H1 (cell line): Measurements from ENCODE around the gene ZMAT5. TPM values are rescaled to one million over a fixed set of nuclear protein-coding genes. Genes with fewer than 3 reads are reported as not detected.

ENCODE experiments used
- CTCF ChIA-PET: fragments of 300-600 bp; sonication (Branson Sonifier 250); formaldehyde crosslinking; loops from one replicate; lab custom pipeline; 2021; ENCODE audit not compliant: partially characterized antibody; lab: Charles Lee
- POLR2A ChIA-PET: fragments of 300-600 bp; sonication (Branson Sonifier 250); formaldehyde crosslinking; loops from one replicate; lab custom pipeline; 2021; ENCODE audit warnings: inconsistent platforms; ENCODE audit not compliant: partially characterized antibody; lab: Charles Lee
- DNase-seq, 2 experiments: peaks; one replicate each; pipeline versions ENCODE4 v3.0.0 to v3.0.0-alpha.2; 2010 to 2022; ENCODE audit warnings: low spot score in 2 of 2, low read depth in 1 of 2, mixed read lengths in 1 of 2
- FAIRE-seq: peaks from 2 replicates; lab custom pipeline; 2011; peaks lifted over from hg19 to GRCh38; lab: Jason Lieb, UNC
- H2AFZ ChIP-seq: 2 replicates; pipeline ENCODE4 v1.8.1; 2012; ENCODE audit warnings: low read length, inconsistent platforms
- H2AK5ac ChIP-seq: 2 replicates; pipeline ENCODE4 v1.6.1; 2013; ENCODE audit warnings: low read depth, low read length
- H2BK120ac ChIP-seq: replicated peaks from 2 replicates; pipeline ENCODE3; 2013; ENCODE audit warnings: low read depth, low read length, inconsistent platforms
- H2BK12ac ChIP-seq: 2 replicates; pipeline ENCODE4 v1.6.1; 2013; ENCODE audit warnings: low read depth, low read length
- H2BK15ac ChIP-seq: 2 replicates; pipeline ENCODE4 v1.6.1; 2013; ENCODE audit warnings: low read length
- H2BK20ac ChIP-seq: 2 replicates; pipeline ENCODE4 v1.6.1; 2013; ENCODE audit warnings: low read length
- H2BK5ac ChIP-seq: 2 replicates; pipeline ENCODE4 v1.6.1; 2013; ENCODE audit warnings: low read depth, low read length
- H3K14ac ChIP-seq: 2 replicates; pipeline ENCODE4 v1.6.1; 2013; ENCODE audit warnings: inconsistent platforms; ENCODE audit not compliant: insufficient read length
- H3K18ac ChIP-seq: 2 replicates; pipeline ENCODE4 v1.6.1; 2013; ENCODE audit warnings: low read length; ENCODE audit errors: extremely low read depth
- H3K23ac ChIP-seq: 2 replicates; pipeline ENCODE4 v1.6.1; 2013; ENCODE audit warnings: inconsistent platforms; ENCODE audit not compliant: insufficient read length
- H3K23me2 ChIP-seq: 2 replicates; pipeline ENCODE4 v1.6.1; 2013; ENCODE audit warnings: low read depth, low read length
- H3K27ac ChIP-seq: 2 replicates; pipeline ENCODE4 v1.6.1; 2011; ENCODE audit warnings: low read depth, low read length, inconsistent platforms
- H3K27me3 ChIP-seq, 4 experiments: replicated peaks in 1 of 4; 1 replicate in 1 of 4; 2 replicates in 3 of 4; pipeline versions ENCODE4 v1.6.1 to v1.8.1; 2011 to 2013; ENCODE audit warnings: low read length in 3 of 4, mild to moderate bottlenecking in 3 of 4, inconsistent platforms in 2 of 4, mixed read lengths in 2 of 4, moderate library complexity in 1 of 4; ENCODE audit not compliant: control insufficient read depth in 3 of 4, insufficient read depth in 3 of 4; ENCODE audit errors: extremely low read depth in 1 of 4
- H3K36me3 ChIP-seq, 4 experiments: 2 replicates each; pipeline versions ENCODE4 v1.6.1 to v1.8.1; 2011 to 2013; ENCODE audit warnings: mild to moderate bottlenecking in 4 of 4, low read length in 3 of 4, moderate library complexity in 2 of 4, control low read depth in 1 of 4, inconsistent platforms in 1 of 4; ENCODE audit not compliant: insufficient read depth in 4 of 4, control insufficient read depth in 2 of 4
- H3K4ac ChIP-seq: replicated peaks from 2 replicates; pipeline ENCODE3; 2013; ENCODE audit warnings: low read length, low read depth, mixed read lengths, inconsistent platforms; ENCODE audit not compliant: insufficient read length
- H3K4me1 ChIP-seq, 4 experiments: replicated peaks in 1 of 4; 1 replicate in 1 of 4; 2 replicates in 3 of 4; pipeline versions ENCODE4 v1.6.1 to v1.8.1; 2011 to 2013; ENCODE audit warnings: low read length in 3 of 4, inconsistent platforms in 2 of 4, mixed read lengths in 1 of 4; ENCODE audit not compliant: insufficient read depth in 4 of 4, control insufficient read depth in 3 of 4
- H3K4me2 ChIP-seq, 2 experiments: 2 replicates each; pipeline versions ENCODE4 v1.6.1 to v1.8.1; 2011 to 2013; ENCODE audit warnings: low read depth in 2 of 2, low read length in 2 of 2, control low read depth in 1 of 2, inconsistent platforms in 1 of 2, mild to moderate bottlenecking in 1 of 2; ENCODE audit not compliant: insufficient read depth in 1 of 2
- H3K4me3 ChIP-seq, 4 experiments: fragments of 200-600, 300-600 bp in 1 of 4; sonication (generic), shearing (Covaris generic), sonication (Bioruptor Twin) in 1 of 4; 2 replicates each; pipeline versions ENCODE4 v1.5.1 to v1.8.1; 2011 to 2016; ENCODE audit warnings: low read length in 4 of 4, low read depth in 3 of 4, control low read depth in 2 of 4, inconsistent platforms in 2 of 4, mild to moderate bottlenecking in 2 of 4, mixed read lengths in 1 of 4, moderate library complexity in 1 of 4; ENCODE audit not compliant: insufficient read depth in 2 of 4; ENCODE audit errors: extremely low read depth in 1 of 4
- H3K56ac ChIP-seq: replicated peaks from 2 replicates; pipeline ENCODE3; 2013; ENCODE audit warnings: low read depth, mild to moderate bottlenecking, mixed read lengths, low read length, inconsistent platforms; ENCODE audit not compliant: insufficient read length
- H3K79me1 ChIP-seq: 2 replicates; pipeline ENCODE4 v1.6.1; 2013; ENCODE audit warnings: low read depth, low read length, control low read depth
- H3K79me2 ChIP-seq, 2 experiments: 2 replicates each; pipeline versions ENCODE4 v1.6.1 to v1.8.1; 2012 to 2013; ENCODE audit warnings: low read length in 2 of 2, mild to moderate bottlenecking in 2 of 2, inconsistent platforms in 1 of 2; ENCODE audit not compliant: insufficient read depth in 2 of 2, control insufficient read depth in 1 of 2
- H3K9ac ChIP-seq, 4 experiments: replicated peaks in 1 of 4; 1 replicate in 1 of 4; 2 replicates in 3 of 4; pipeline versions ENCODE4 v1.6.1 to v1.8.1; 2011 to 2013; ENCODE audit warnings: low read depth in 3 of 4, low read length in 3 of 4, control low read depth in 2 of 4, mild to moderate bottlenecking in 2 of 4, moderate library complexity in 2 of 4, inconsistent platforms in 1 of 4; ENCODE audit errors: extremely low read depth in 1 of 4
- H3K9me3 ChIP-seq, 2 experiments: 2 replicates each; pipeline versions ENCODE4 v1.6.1 to v1.8.1; 2012 to 2013; ENCODE audit warnings: mild to moderate bottlenecking in 2 of 2, moderate library complexity in 2 of 2, control low read depth in 1 of 2, inconsistent platforms in 1 of 2, low read depth in 1 of 2, low read length in 1 of 2, mixed read lengths in 1 of 2; ENCODE audit not compliant: insufficient read depth in 2 of 2
- H4K20me1 ChIP-seq, 2 experiments: replicated peaks in 1 of 2; 2 replicates each; pipeline versions ENCODE3 to v1.8.1; 2011 to 2013; ENCODE audit warnings: inconsistent platforms in 2 of 2, low read length in 2 of 2, mild to moderate bottlenecking in 1 of 2; ENCODE audit not compliant: insufficient read depth in 2 of 2, control insufficient read depth in 1 of 2
- H4K5ac ChIP-seq: 2 replicates; pipeline ENCODE4 v1.6.1; 2013; ENCODE audit warnings: low read length, low read depth, mixed read lengths, inconsistent platforms; ENCODE audit not compliant: insufficient read length
- H4K8ac ChIP-seq: 2 replicates; pipeline ENCODE4 v1.8.0; 2013; ENCODE audit warnings: mild to moderate bottlenecking, moderate library complexity, low read length, inconsistent platforms; ENCODE audit not compliant: insufficient read depth; ENCODE audit errors: extremely low read depth
- H4K91ac ChIP-seq: replicated peaks from 2 replicates; pipeline ENCODE3; 2013; ENCODE audit warnings: low read length, mixed read lengths, inconsistent platforms; ENCODE audit not compliant: insufficient read length
- ATF3 ChIP-seq: IDR thresholded peaks from 2 replicates; pipeline ENCODE4 v1.6.1; 2011; ENCODE audit warnings: low read depth, mild to moderate bottlenecking, low read length; ENCODE audit not compliant: insufficient read depth
- CBX5 ChIP-seq: fragments of 300-800, 300-1000 bp; sonication (generic); IDR thresholded peaks from 2 replicates; pipeline ENCODE4 v1.7.1; 2016; ENCODE audit warnings: antibody characterized with exemption, low read length, low read depth
- HDAC6 ChIP-seq: IDR thresholded peaks from one replicate; pipeline ENCODE4 v1.7.1; 2012; ENCODE audit warnings: low read depth, mild to moderate bottlenecking, inconsistent platforms, low read length, moderate library complexity
- KDM1A ChIP-seq: fragments of 200-600, 300-600 bp; sonication (generic); IDR thresholded peaks from 2 replicates; pipeline ENCODE4 v1.7.1; 2016; ENCODE audit warnings: mild to moderate bottlenecking, low read length, borderline replicate concordance
- MAFK ChIP-seq: IDR thresholded peaks from 2 replicates; pipeline ENCODE4 v1.6.1; 2012; ENCODE audit warnings: low read depth, mild to moderate bottlenecking, improper control_type of control experiment, low read length
- NRF1 ChIP-seq: IDR thresholded peaks from 2 replicates; pipeline ENCODE4 v1.6.1; 2011; ENCODE audit warnings: mild to moderate bottlenecking, low read depth, low read length, improper control_type of control experiment
- RFX5 ChIP-seq: IDR thresholded peaks from 2 replicates; pipeline ENCODE4 v1.6.1; 2011; ENCODE audit warnings: low read depth, low read length, improper control_type of control experiment, borderline replicate concordance
- SAP30 ChIP-seq: fragments of 300-600 bp; sonication (generic); IDR thresholded peaks from 2 replicates; pipeline ENCODE4 v1.7.1; 2012; ENCODE audit warnings: low read length, moderate library complexity, mild to moderate bottlenecking, inconsistent platforms; ENCODE audit not compliant: insufficient read depth, insufficient replicate concordance
- SIRT6 ChIP-seq: IDR thresholded peaks from one replicate; pipeline ENCODE4 v1.7.1; 2012; ENCODE audit warnings: low read length, inconsistent platforms
- SP4 ChIP-seq: IDR thresholded peaks from 2 replicates; pipeline ENCODE4 v1.6.1; 2012; ENCODE audit warnings: low read length, inconsistent platforms
- TBP ChIP-seq: IDR thresholded peaks from 2 replicates; pipeline ENCODE4 v1.6.1; 2011; ENCODE audit warnings: low read depth, low read length, improper control_type of control experiment
- YY1 ChIP-seq: IDR thresholded peaks from 2 replicates; pipeline ENCODE4 v1.6.1; 2011; ENCODE audit warnings: low read depth, mild to moderate bottlenecking, low read length
- WGBS, 2 experiments: shearing (Covaris generic) in 1 of 2; methylation state at CpG; one replicate each; pipeline versions ENCODE4 v1.1.6 to v1.1.7; 2013 to 2015; ENCODE audit warnings: low lambda C conversion rate in 2 of 2, mixed read lengths in 2 of 2, inconsistent platforms in 1 of 2, low coverage in 1 of 2, missing lambda C conversion rate in 1 of 2; ENCODE audit not compliant: insufficient replicate concordance in 2 of 2, insufficient coverage in 1 of 2, insufficient read length in 1 of 2; ENCODE audit errors: extremely low coverage in 1 of 2, missing lambda C conversion rate in 1 of 2; 5-methylcytosine and 5-hydroxymethylcytosine counted together
- polyA plus RNA-seq, 7 experiments: library from polyadenylated mRNA; depleted of rRNA in 3 of 7; stranded (reverse) in 5 of 7; unstranded in 2 of 7; fragments of >200 nt in 5 of 7; fragments of 200-250 nt in 2 of 7; gene quantifications; 1 replicate in 5 of 7; 2 replicates in 1 of 7; 4 replicates in 1 of 7; pipeline versions ENCODE4 v1.2.1 to v1.2.3, GENCODE V29; 2011 to 2013; ENCODE audit warnings: missing spikeins in 2 of 7, mixed read lengths in 2 of 7
- total RNA-seq: library from RNA; stranded (reverse); fragmentation: NEBNext Ultra II Directional; extraction: Animal tissue kit (Norgen Biotek cat#: 25700); gene quantifications from 2 replicates; pipeline ENCODE4 v1.2.1, GENCODE V29; 2021

Gene ZMAT5
- total and polyA plus RNA-seq, 2 of the 8 experiments (the other 6 are each of a cell fraction or from before 2014, with no cell fraction given) = 14.0 to 38.3 TPM

GRCh38 chr22:29697853-29698598, 68.8 kb downstream of the ZMAT5 start:
- ChIA-PET POLR2A (interaction anchor here (0.8 kb wide), 1 partner anchor 144 kb away, joined by 3 read pairs; the partner anchor contains the start of gene THOC5), CTCF (interaction anchor here (1.0 to 1.7 kb wide), 7 partner anchors 8 to 391 kb away, joined by 3 to 4 read pairs (median 3); no protein-coding TSS in a partner anchor)
- no peak overlapping the region for H2AFZ ChIP-seq
- no peak overlapping the region for H2BK20ac ChIP-seq
- no peak overlapping the region for H2BK15ac ChIP-seq
- no peak overlapping the region for H4K91ac ChIP-seq
- no peak overlapping the region for H3K4me2 ChIP-seq
- H3K4me1 ChIP-seq = peaks cover 9 to 28% (median 22%) of the 10 kb centered on the region in 4 experiments
- H3K14ac ChIP-seq = no peak overlapping the region
- WGBS, 2 experiments = 92% methylated on average over 12 of the region's 16 CpGs; no CpG with 5 or more reads in 1 of the 2 experiments
- no peak overlapping the region for H2BK12ac ChIP-seq
- peaks cover 5% of the 10 kb centered on the region; the same call in 1 of the 2 replicates for H3K23me2 ChIP-seq
- no peak overlapping the region for H3K4ac ChIP-seq
- H3K9me3 ChIP-seq = no peaks in the 10 kb centered on the region
- H3K18ac ChIP-seq = no peak overlapping the region
- no peaks in the 10 kb centered on the region for H3K79me2 ChIP-seq
- peaks cover 5 to 6% of the 10 kb centered on the region in 2 experiments for H4K20me1 ChIP-seq
- no peak overlapping the region for H3K27ac ChIP-seq
- no peak overlapping the region for H2BK120ac ChIP-seq
- DNase-seq (no peak), FAIRE-seq (no peak)
- no peaks in the 10 kb centered on the region; a peak in 1 of 8 replicates for H3K36me3 ChIP-seq
- H3K9ac ChIP-seq = no peak overlapping the region
- H4K5ac ChIP-seq = no peak overlapping the region
- no peak overlapping the region for H2BK5ac ChIP-seq
- H3K56ac ChIP-seq = no peak overlapping the region
- H2AK5ac ChIP-seq = no peak overlapping the region
- H3K23ac ChIP-seq = no peak overlapping the region
- H3K27me3 ChIP-seq = peaks cover 0 to 20% (median 5%) of the 10 kb centered on the region in 4 experiments; a peak in 3 of 7 replicates
- no peaks in the 10 kb centered on the region for H3K79me1 ChIP-seq
- no peak overlapping the region for H4K8ac ChIP-seq
- no peak overlapping the region for H3K4me3 ChIP-seq
- TF ChIP-seq YY1 (no peak), TBP (no peak), SIRT6 (no peak), MAFK (no peak), SAP30 (no peak), NRF1 (no peak), KDM1A (no peak), SP4 (no peak), CBX5 (no peak), HDAC6 (no peak), RFX5 (no peak), ATF3 (no peak)
